Stimulated activated CD4-positive, alpha-beta T cell treated with anti-CD3 and anti-CD28 coated beads, Interleukin-1b, Interleukin-23, amount 100 ng/mL, for 48 hours (primary cell): ENCODE measurements around the gene GADL1.
A peak's percentile ranks its signal among the peaks of the same experiment; 100 is the strongest.

Experiments
- DNase-seq: peaks from one replicate; pipeline ENCODE4 v3.0.0-alpha.2; 2020

Gene GADL1, protein sequence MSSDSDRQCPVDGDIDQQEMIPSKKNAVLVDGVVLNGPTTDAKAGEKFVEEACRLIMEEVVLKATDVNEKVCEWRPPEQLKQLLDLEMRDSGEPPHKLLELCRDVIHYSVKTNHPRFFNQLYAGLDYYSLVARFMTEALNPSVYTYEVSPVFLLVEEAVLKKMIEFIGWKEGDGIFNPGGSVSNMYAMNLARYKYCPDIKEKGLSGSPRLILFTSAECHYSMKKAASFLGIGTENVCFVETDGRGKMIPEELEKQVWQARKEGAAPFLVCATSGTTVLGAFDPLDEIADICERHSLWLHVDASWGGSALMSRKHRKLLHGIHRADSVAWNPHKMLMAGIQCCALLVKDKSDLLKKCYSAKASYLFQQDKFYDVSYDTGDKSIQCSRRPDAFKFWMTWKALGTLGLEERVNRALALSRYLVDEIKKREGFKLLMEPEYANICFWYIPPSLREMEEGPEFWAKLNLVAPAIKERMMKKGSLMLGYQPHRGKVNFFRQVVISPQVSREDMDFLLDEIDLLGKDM

DNA sequence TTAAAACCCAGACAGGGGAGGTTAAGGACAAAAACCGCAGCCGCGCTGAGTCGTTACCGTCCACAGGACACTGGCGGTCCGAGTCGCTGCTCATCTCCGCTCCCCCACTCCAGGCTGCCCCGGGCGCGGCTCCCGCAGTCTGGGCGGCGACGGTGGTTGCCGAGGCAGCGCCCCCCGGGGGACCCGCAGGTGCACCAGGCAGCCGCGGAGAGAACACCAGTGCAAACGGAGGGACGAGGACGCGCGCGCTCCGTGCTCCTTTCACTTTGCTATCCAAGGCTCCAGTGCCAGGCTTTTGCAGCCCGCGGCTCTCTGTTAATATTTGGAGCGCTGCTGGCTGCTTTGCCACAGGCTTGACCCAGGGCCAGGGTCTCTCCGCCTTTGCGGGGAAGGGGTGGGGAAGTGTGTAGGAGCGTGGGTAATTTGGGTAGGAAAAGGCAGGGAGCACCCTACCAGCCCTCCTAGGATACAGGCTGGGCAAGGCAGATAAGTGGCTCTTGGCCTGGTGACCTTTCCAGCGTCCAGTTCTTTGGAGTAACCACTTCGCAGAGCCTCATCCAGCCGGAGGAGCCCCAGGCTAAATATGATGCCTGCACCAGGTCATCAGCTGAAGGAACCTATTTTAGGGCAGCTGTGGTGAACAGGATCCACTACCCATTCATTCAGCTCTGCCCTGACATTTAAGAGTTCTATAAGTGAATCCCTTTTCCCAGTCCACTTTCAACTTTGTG, at the start of gene GADL1:
TSS of gene GADL1 (minus strand) at position 141 of the 731 bp plus-strand sequence. CDS start at position 94, 47 bp downstream.
- peak; percentile 4 for DNase-seq

DNA sequence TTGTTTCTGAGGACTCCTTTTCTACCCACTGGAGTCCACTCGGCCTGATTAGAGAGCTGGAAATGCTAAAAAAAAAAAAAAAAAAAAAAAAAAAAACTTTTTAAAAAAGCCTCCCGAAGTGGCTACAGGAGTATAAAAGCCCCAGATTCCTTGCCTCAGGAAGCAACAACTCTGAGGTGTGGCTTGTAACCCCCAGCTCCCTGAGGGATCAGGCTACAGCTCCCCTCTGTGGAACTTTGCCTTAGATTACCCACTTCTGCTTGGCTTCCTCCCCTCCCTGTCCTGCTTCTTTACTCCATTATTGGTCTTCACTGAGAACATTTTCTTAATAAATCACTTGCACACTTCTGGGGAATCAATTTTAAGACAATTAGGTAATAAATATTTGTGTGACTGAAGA, 49.7 kb upstream of the GADL1 start:
- DNase-seq: no peak

DNA sequence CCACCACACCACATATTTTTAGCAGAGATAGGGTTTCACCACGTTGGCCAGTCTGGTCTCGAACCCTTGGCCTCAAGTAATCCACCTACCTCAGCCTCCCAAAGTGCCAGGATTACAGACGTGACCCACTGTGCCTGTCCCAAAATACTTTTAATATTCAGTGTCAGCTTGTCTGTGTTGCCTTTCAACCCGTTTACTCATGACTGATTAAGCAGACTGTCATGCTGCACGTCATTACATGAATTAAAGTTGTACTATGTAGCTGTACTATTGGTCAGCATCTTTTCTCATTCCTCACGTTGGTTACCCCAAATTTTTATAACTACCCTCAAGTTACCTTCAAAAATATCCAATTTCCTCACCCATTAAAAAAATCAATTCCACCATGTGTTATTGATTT, 48.7 kb upstream of the GADL1 start:
- DNase-seq: no peak

DNA sequence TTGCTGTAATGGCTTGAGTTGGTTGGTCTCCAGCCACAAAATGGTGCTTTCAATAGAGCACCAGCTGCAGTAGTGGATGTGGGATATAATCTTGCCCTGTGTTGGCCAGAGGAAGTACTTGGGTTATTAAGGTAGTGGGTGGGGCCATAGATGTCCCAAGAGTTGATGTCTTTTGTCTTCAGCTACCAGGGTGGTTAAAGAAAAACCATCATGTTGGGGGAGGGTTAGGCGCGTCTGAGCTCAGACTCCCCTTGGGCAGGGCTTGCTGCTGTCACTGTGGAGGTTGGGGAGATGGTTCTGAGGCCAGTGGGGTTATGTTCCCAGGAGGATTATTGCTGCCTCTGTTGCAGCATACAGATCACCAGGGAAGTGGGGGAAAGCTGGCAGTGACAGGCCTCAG, 46.9 kb upstream of the GADL1 start:
- no peak for DNase-seq

DNA sequence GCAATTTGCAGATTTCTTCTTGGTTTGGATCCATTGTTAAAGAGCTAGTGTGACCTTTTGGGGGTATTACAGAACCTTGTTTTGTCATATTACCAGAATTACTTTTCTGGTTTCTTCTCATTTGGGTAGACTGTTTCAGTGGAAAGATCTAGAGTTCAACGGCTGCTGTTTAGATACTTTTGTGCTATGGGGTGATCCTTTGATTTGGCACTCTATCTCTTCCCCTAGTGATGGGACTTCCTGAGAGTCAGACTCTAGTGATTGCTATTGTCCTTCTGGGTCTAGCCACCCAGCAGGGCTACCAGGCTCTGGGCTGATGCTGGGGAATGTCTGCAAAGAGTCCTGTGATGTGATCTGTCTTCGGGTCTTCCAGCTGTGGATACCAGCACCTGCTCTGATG, 46.3 kb upstream of the GADL1 start:
- DNase-seq: no peak

DNA sequence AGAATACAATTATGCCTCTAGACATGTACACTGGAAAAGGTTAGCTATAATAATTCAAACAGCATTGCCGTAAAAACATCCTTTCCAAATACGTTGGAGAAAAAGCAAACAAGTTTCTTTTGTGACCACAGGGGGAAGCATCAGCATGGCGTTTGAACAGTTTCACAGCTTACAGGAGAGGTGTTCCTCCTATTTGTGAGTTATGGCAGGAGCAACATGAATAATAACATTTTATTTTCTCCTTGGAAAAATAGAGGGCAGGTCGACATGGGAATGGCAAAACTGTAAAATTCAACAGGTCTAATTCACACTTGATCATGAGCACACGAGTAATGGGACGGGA, 39.7 kb upstream of the GADL1 start:
- DNase-seq: no peak

DNA sequence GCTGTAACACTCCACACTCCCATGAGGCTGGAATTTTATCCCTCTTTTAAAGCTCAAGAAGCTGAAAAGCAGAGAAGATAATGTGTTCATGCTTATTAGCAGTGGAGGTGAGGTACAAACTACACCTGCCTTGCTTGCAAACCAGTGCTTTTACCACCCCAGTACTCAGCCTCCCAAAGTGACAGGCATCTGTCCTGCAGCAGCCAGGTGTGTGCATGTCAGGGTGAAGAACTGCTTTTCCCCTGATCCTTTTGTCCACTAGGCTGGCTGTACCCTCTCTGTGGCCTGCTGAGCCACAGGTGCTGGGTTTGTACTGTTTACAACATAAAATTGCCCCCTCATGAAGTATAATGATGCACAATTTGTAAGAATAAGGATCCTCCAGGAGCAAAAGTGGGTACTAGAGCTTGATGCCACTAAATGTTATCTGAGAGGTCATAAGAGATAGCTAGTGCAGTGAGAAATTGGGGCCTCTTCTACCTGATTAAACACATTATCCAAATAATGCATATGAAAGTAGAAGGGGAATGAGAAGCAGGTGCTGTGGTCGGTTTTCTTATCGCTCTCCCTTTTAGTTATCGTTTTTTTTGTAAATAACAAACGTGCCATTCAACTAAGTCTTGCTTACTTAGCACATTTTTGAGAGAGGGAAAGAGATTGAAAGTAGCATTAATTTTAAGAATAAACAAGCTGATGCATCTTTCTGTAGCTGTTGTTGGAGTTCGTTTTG, 39.2 kb upstream of the GADL1 start:
- no peak for DNase-seq

DNA sequence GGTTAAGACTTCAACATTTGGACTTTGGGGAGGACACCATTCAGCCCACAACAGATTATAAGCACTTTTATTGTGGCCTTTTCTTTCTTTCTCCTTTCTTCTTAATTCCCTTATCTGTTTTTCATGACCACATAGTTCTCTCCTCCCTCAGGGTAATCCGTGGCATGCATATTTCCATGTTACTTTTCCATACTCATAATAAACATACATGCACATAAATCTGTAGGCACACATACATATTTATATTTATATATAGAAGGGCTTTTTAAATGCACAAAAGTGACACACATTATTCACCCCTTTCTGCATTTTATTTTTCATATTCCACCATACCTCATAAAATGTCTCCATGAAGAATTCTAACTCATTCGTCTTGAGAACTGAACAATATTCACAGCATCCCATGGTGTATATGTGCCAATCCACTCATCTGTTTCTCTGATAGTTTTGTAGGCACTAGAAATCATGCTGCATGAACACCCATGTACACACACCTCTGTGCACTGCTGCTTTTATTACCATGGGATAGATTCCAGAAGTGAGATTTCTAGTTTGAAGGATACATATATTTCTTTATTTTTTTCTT, 38.1 kb upstream of the GADL1 start:
- no peak for DNase-seq

DNA sequence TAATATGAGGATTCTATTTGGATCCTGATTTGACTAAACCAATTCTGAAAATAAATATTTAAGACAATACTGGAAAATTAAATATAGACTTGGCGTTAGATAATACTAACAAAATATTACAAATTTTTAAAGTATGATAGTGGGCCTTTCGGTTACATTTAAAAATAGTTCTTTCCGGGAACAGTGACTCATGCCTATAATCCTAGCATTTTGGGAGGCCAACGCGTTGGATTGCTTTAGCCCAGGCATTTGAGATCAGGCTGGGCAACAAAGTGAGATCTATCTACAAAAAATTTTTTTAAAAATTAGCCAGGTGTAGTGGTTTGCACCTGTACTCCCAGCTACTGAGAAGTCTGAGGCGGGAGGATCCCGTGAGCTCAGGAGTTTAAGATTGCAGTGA, 30.3 kb upstream of the GADL1 start:
- no peak for DNase-seq

DNA sequence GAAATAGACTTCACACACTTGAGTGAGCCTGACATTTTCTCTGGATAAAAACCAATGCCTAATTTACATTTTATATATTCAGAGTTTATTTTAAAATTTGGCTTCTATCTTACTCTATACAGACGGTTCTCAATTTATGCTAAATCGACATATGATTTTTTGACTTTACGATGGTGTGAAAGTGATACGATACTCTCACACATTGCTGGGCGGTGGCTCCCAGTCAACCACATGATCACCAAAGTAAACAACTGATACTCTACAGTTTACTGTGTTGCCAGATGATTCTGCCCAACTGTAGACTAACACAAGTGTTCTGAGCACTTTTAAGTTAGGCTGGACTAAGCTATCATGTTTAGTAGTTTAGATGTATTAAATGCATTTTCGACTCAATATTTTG, 25.1 kb upstream of the GADL1 start:
- DNase-seq: no peak

DNA sequence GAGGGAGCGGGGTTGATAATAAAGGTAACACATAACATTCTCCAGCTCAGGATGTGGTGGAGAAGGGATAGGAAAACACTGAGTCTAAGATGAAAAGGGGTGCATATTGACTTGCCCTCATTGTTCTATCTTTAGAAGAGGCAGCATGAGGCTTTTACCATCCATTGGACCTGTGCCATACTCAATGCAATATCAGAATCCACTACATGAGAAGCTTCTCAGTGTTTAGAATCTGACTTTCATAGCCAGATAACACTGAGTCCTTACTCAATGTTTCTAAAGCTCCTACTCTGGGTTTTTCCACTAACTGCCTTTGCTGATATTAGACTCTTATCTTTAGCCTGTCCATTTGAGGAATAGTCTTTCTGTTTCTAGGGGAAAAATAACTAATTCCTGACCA, 24.3 kb upstream of the GADL1 start:
- no peak for DNase-seq

DNA sequence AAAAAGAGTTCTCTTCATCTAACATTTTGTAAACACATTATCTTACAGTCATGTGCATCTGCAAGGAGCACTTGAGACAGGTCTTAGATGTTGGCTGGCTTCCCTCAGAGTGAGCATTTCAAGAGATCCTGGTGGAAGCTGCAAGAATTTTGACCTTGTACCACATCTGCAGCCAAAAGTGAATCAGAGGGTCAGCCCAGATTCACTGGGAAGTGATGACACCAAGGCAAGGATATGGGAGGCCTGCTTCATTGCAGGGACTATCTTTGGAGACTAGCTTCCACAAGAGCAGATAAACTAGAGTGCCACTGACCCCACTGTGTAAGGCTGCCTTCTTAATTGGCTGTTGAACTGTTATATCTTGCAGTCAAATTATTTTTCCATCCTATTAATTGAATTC, 21.3 kb upstream of the GADL1 start:
- DNase-seq: no peak

DNA sequence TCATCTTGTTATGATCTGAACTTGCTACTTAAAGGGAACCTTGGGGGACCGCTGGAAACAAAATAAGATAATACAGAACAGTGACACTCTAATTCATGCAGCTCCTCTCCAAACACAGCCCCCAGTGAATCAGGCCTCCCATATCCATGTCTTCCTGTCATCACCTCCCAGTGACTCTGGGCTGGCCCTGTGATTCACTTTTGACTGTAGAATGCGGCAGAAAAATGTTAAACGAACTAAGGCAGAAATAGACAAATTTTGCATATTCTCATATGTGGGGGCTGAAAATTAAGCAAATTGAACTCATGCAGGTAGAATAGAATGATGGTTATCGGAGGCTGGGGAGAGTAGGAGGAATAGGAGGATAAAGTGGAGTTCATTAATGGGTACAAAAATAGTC, 20.2 kb upstream of the GADL1 start:
- DNase-seq: no peak

DNA sequence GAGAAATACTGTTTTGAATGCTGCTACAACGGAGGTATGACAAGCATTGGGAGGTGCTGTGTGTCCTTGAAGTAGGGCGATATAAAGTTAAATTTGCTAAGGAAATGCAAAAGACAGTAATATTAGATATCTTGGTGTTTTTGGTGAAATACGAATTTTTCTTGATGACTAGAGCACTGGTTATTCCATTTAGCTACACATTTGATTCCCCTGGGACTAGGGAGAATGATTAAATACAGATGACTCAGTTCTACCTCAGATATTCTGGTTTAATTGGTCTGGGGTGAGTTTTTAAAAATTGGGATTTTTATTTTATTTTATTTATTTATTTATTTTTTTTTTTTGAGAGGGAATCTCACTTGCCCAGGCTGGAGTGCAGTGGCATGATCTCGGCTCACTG, 18.7 kb upstream of the GADL1 start:
- no peak for DNase-seq

DNA sequence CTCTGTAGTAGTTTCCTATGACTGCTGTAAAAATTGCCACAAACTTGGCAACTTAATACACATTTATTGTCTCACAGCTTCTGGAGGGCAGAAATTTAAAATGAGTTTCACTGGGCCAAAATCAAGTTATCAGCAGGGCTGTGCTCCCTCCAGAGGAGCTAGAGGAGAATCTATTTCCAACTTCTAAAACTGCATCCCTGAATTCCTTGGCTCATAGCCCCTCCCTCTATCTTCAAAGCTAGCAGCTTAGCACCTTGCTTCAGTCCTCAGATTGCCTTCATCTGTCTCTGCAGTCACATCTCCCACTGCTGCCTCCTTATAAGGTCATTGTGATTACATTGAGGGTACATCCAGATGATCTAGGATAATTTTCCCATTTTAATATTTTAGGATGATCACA, 17.8 kb upstream of the GADL1 start:
- no peak for DNase-seq

DNA sequence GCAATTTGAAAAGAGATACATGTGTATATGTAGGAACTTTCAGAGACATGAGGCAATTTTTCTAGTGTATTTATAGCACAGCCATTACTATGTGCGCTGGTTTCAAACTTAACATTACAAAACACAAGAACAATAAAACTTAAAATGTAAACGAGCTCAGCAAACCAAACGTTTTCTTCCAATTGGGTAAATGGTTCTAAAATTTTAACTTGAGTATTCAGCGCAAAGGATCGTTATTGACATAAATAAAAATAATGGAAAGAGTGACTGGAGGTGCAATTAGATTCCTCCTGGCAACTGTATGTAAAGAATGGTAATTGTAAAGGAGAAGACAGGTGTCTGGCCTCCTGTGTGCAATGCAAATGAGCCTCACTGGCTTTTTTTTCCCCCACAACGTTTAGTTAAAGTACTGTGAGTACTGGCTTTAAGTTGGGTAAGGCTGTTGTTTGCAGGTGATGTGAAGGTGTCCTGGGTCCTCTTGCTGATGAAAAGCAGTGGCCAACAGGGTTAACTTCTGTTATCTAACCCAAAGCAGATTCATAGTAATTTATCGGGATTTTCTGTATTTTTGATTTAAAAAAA, 14.1 kb upstream of the GADL1 start:
- no peak for DNase-seq

DNA sequence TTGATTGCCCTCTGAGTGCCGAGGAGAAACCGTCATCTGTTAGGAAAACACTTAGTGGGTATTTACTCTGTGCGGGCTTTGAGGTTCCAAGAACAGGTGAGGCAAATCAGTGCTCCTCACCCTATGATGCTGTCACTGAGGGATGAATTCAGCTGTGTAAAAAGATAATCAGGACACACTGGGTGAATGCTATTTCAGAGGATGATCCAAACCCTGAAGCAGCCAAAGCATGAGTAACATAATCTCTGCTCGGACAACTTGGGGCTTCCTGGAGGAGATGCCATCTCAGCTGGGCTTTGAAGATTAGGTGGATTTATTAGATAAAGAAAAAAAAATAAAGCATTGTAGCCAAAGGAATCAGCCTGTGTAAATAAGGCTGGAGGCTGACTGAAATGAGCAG, 10.5 kb upstream of the GADL1 start:
- DNase-seq: no peak

DNA sequence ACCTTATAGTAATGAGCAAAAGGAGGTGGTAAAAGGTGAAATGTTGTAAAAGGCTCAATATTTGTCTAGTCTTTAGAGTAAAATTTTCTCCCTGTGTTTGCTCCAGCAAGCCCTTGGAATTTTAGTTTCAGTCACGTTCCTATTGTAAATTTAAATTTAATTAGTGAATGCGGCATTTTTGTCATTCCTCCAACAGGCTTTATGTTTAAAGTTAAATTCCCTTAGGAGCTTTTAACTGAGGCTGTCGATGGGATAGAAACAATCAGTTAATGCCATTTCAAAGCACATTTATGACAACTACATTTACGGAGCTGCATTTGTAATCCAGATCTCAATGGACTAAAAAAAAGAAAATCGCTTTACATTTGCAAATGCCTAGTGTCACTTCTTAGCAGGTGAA, 868 bp upstream of the GADL1 start:
- no peak for DNase-seq

DNA sequence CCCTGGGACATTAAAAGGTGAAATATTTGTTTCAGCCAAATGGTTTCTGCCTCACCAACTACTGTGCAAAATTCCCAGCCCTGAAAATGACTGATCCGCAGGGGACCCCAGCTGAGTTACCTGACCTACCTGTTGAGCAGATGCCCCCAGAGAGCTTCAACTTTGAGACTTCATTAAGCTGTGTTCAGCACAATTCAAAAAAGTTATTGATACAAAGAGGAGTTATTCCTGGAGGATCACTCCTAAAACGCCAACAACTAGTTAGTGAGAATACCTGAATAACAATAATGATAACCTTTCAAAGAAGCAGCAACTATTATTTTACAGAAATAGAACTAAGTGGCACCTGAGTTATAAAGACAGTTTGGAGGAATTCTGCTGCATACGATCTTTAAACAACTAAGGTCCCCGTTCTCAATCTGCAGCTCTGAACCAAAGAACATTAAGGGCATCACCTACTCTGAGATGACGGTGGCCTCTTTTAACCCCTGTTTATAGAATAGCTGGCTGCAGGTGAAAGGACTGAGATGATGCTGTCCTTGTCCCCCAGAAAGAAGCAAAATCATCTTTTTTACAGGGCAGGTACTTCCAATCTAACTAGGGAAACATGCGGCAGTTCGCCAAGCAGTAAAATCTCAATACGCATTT, 659 bp downstream of the GADL1 start:
- no peak for DNase-seq

DNA sequence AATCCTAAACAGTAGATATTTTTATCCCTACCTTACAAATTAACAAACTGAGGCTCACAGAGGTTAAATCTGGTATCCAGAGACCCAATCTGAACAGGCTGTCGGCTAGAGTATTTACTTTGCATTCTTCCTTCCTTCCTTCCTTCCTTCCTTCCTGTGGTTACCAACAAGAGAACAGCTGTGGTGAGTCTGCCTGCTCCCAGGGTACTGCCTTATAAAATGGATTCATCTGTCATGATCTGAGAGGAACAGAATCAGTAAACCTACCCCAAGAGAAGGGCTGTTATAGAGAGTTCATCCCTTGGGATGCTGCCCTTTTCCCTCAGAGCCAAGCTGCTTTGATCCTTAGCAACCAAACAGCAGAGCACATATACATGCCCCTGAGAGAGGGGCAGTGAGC, 3.6 kb downstream of the GADL1 start:
- no peak for DNase-seq

DNA sequence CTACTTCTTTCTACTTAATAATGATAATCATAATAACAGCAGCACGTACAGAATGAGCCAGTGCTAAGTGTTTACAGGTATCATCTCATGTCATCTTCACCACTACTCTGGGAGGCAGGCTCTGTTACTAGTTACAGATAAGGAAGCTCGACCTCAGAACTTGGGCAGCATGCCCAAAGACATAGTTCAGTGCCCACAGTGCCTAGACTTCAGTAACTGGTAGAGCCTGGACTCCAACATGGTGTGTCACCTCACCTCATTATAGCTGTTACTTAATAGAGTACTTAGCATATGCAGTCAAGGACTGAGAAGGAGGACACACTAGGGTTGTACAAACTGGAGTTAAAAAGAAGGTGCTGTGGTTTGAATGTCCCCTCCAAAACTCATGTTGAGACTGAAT, 7.6 kb downstream of the GADL1 start:
- no peak for DNase-seq

DNA sequence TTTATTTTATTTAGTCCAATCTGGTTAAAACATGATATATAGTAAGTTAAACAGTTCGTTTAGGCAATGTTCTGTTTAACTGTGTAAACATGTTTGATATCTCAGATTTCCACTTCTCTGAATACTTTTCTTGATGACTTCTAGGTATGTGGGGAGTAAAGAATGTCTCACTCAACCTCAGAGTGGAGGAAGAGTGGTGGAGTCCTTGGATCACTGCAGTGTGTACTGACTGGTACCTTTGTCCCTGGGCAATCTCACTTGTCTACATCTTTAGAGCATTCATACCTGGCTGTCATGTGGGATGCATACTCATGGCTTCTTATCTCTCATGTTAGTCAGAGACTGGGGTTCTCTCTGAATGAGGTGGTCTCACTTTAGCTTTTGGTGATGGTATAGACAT, 15.6 kb downstream of the GADL1 start:
- DNase-seq: no peak

DNA sequence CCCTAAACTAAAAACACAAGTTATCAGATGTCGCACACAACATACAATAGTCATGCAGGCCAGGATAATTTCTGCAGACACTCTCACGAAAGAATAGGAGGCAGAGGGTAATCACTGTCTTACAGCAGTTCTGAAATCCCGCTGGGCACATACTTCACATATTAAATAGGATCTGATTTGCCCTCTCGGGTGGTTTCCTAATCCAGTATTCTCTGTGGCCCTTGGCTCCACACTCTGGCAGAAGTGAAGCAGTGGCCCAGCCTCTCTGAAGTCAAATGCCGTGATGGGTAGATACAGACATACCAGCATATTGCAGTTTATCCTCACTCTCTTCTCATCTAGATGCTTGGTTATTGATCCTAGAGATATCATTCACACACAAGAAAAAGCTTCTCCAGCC, 19.0 kb downstream of the GADL1 start:
- DNase-seq: no peak
